Smooth muscle cell of the brain vasculature (primary cell): ENCODE results near the gene LAMP5.

ENCODE experiments used
- DNase-seq: peaks from one replicate; pipeline ENCODE4 v3.0.0-alpha.2; 2012; ENCODE audit warnings: low read depth, low spot score

The LAMP5 gene

DNA sequence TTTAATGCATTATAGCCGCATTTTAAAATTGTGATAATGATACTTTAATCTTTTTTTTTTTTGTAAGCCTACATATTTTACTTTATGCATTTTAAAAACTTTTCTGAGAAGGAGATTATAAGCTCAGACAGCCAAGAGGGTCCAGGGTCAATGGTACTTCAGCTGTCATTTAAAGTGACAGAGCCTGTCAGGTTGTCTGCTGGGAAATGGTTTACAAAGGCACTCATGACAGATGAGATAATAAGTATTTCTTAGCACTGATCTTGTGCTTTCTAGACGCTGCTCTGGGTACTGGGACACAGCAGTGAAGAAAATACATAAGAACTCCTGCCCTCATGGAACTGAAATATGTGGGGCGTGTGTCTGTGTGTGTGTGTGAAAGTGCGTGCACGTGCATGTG lies 19.6 kb downstream of the LAMP5 start:
- DNase-seq, result no peak

DNA sequence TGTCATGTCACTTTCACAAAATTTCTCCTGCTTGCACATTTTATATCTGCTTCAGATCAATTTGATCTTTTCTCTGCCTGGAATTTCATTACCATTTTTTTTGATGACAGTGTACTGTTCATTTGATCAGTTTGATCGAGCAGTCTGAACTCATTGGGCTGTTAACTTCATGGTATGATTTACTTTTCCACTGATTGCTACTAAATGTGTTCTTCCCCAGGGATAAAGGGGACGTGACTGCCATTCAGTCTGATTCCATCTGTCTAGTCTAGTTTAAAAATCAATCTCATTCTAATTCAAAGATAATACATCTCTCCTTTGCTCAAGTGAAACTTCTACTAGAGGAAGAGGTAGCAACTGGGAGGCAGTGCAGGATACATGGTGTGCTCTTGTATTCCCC lies 21.1 kb downstream of the LAMP5 start:
- no peak for DNase-seq

DNA sequence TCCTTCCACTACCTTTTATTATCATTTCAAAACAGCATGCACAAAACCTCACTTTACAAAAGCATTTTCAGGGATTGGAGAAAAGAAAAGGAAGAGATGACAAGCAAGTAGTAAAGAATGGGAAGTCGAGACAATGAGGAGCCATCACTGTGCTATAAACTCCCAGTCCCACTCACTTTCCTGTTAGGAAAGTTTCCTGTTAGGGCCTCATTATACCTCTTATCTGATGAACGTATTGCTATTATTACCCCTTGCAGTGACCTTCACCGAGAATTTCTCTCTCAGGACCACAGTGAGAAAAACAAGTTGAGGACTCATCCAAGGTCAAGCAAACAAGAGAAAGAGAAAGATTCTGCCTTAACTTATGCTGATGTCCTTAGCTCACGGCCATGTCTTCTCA lies 28.8 kb downstream of the LAMP5 start:
- no peak for DNase-seq

- no peak for DNase-seq
These were observed 35.9 kb downstream of the LAMP5 start for GRCh38 chr20:9550283-9550682.

DNA sequence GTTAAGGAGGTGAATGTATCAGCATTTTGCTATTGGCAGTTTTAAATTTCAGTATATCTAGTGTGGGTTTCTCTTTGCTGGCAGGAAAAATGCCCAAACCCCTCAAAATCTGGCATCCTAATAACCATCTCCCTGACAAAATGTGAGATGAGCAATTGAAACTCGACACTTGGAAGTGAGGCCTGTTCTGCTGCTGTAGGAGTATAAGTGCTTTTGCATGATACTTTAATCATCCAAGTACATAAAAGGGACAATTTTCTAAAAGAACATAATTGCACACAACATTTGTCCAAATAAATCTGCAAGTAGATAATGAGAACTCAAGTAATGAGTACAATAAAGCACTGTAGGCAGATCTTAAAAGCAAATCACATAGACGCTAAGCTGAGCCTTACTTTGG lies 36.5 kb downstream of the LAMP5 start:
- no peak for DNase-seq

DNA sequence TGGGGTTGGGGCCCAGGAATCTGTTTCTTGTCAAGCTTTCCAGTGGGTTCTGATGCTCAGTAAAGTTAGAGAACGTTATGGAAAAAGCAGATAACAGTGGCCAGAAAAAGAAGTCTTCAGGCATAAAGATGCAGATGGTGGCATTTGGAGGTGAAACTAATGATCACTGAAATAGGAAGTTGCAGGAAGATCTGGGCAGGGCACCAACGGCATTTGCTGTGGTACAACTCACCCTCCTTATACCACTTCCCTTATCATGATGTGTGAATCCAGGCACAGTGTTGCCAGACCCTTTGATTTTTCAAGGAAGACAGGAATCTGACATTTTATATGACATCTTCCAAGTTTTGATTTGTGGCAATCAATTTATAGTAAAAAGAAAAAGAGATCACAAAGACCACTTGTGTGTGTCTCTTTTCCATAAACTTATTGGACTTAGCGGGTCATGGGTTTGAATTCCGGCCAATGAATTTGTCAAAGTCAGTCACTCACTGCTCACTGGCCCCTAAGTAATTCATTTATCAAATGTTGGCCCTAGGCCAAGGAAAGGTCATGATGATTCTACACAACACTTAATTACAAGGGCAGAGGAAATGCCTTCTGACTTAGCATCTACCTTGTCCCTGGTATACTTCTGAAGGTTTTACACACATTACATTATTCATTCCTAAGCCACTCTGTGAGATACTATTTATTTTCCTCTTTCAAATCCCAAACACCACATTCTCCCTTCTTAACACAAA lies 37.6 kb downstream of the LAMP5 start:
- no peak for DNase-seq

DNA sequence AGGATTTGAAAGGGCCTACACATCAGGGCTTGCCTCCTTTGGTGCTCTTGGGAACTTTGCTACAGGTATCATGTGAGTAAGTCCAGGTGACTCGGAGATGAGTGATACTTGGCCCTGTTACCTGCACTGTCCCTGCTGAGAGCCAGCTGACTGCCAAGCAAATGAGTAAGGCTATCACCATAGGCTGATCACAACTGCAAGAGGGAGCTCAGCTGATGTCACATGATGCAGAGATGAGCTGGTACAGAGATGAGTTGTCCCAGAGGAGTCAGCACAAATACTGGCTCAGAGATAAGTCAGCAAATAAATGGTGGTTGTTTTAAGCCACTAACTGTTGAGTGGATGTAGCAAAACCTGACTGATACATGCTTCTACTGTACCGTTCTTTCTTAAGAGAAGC lies 41.4 kb downstream of the LAMP5 start:
- no peak for DNase-seq

GRCh38 chr20:9557411-9557810 lies 43.0 kb downstream of the LAMP5 start:
- DNase-seq, result no peak

DNA sequence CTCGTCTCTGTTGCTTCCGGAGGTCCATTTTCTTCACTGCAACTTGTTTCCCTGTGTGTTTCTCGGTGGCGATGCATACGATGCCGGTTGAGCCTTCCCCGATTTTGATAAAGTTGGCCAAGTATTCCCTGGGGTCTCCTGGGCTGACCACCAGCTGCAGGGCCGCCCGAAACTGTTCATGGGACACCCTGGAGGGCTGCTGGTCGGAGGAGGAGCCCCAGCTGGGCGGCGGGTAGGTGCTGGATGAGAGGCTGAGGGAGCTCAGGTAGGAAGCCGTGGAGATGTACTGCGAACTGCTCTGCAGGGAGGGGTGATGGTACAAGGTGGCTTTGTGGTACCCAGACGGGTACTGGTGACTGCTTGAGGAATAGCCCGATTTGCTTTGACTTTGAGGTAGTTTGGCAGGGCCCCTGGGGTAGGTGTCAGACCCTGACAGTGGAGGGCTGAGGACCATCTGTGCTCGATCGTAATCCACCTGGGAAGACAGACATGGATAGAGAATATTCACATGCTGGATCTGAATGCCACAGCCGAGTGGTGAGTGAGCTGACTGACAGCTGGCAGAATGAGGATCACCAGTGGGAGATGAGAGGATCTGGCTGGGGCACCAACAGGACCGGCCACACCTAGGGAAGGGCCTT lies 51.6 kb downstream of the LAMP5 start:
- DNase-seq, result no peak

- DNase-seq, result no peak
These were observed 52.6 kb downstream of the LAMP5 start for GRCh38 chr20:9566977-9567376.

- no peak for DNase-seq
These were observed 56.2 kb downstream of the LAMP5 start for GRCh38 chr20:9570612-9571011.

DNA sequence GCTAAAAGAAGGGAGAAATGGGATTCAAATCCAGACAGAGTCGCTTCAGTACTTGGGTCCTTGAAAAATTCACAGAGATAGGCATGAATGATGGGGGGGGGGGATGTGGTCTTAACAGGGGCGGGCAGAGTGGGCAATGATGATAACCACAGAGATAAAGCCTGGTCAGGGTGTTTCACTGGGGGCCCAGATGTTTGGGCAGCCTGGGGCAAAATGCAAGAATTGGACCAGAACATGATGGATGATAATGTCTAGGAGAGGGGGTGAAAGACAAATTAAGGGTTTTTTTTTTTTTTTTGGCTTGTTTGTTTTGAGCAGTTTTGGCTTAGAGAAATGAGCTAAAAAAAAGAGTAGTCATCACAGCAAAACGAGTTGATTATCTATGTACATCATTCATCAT lies 57.4 kb downstream of the LAMP5 start:
- no peak for DNase-seq

- DNase-seq, result no peak
These were observed 58.3 kb downstream of the LAMP5 start for GRCh38 chr20:9572670-9573069.

DNA sequence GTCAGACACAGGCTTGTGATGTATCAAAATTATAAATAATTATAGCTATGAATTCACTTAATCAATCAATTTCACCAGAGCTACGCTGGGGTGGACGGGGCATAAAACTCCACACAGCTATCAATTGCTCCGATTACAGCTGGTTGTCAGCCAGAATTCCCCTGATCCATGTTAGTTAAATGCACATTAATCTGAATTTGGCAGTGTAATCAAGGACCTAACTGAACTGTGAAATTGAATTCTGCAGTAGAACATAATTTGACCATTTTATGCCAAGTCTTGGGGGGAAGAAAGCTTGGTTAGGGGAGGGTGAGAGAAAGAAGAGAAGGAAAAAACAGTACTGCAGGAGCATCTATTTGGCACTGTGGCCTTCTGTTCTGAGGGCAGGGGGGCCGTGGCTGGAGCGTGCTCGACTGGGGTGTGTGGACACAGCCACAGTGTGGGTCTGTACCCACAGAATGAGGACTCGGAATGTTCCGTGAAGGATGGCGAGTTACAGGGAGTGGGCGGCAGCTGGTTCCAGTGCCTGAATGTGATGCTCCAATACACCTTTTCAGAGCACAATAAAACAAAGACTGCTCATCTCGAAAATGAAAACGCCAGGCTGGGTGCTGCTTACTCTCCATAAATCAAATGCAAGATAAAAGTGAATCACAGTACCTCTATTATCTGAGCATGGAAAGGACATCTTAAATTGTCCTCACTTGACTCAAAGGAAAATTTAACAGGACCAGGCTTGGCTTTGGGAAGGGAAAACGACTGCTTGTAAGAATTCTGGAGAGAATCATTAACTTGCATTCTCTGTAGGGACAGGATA lies 59.2 kb downstream of the LAMP5 start:
- no peak for DNase-seq

GRCh38 chr20:9574181-9574580 lies 59.8 kb downstream of the LAMP5 start:
- DNase-seq, result no peak

DNA sequence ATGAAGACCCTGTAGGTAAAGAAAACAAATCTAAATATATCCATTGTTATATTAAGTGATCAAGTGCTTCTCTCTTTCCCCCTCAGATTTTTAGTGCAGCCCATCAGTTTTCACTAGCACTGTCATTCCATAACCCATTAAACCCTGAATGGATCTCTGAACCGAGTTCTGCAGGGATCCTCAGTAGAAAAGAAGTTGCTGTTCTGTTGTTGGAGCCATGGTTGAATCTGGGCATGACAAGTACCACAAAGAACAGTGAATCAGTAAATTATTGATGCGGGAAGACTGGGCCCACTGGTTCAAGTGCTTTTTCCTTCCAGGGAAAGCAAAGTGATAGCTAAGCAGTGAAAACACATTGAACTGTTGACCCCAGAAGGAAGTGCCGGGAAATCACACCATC lies 60.4 kb downstream of the LAMP5 start:
- DNase-seq, result no peak

DNA sequence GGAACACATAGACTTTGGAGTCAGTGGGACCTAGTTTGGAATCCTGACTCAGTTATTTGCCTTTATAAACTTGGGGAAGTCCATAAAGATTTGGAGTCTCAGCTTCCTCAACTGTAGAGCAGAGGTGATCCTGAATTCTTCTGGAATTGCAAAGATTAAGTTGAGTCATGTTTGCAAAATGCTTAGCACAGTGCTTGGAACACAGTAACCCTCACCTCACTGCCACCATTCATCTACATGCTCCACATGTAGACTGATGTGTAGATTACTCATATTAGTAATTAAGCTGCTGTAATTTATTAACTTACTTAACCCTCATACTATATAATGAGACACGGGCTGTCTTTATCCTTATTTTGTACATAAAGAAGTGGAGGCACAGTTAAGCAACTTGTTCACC lies 61.4 kb downstream of the LAMP5 start:
- DNase-seq, result no peak

DNA sequence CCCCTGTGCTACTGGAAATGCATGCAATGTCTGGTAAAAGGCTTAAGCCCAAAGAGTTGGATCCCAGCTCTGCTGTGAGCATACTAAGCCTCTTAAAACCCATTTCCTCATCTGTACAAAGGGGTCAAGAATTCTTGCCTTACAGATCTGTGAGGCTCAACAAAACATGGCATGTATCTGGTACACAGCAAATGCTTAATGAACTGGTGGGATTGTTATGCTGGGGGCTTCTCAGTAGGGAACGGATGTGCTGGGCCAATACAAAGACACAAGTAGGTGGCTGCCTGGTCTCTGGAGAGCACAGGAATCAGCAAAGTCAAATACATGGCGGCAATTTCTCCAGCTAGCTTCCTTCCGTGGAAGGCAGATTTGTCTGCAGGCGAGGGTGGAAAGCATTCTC lies 62.3 kb downstream of the LAMP5 start:
- no peak for DNase-seq

- no peak for DNase-seq
These were observed 63.0 kb downstream of the LAMP5 start for GRCh38 chr20:9577397-9577796.

GRCh38 chr20:9578594-9578993 lies 64.2 kb downstream of the LAMP5 start:
- no peak for DNase-seq
